DOHH2 (cell line): ENCODE measurements around the gene TBX4.

ENCODE experiments used
- H3F3A ChIP-seq: fragments of 200-600 bp; sonication (generic), shearing (Covaris generic); 2 replicates; pipeline ENCODE4 v1.6.0; 2016; ENCODE audit warnings: antibody characterized with exemption, mild to moderate bottlenecking; ENCODE audit not compliant: control insufficient read depth, insufficient read depth
- H3K27ac ChIP-seq: fragments of 200-600 bp; sonication (generic); 2 replicates; pipeline ENCODE4 v1.5.1; 2014; ENCODE audit warnings: low read depth, mild to moderate bottlenecking, low read length, moderate library complexity
- H3K27me3 ChIP-seq: fragments of 200-600 bp; sonication (generic); 2 replicates; pipeline ENCODE4 v1.6.1; 2014; ENCODE audit warnings: mild to moderate bottlenecking, low read length, mixed read lengths; ENCODE audit not compliant: control insufficient read depth
- H3K36me3 ChIP-seq: fragments of 200-600 bp; sonication (generic); 2 replicates; pipeline ENCODE4 v1.6.1; 2014; ENCODE audit warnings: mild to moderate bottlenecking, low read length, moderate library complexity, mixed read lengths; ENCODE audit not compliant: control insufficient read depth
- H3K4me1 ChIP-seq: fragments of 200-600 bp; sonication (generic); 2 replicates; pipeline ENCODE4 v1.6.1; 2014; ENCODE audit warnings: mild to moderate bottlenecking, low read length, mixed read lengths; ENCODE audit not compliant: control insufficient read depth
- H3K4me2 ChIP-seq: fragments of 200-600 bp; sonication (generic); 2 replicates; pipeline ENCODE4 v1.6.0; 2014; ENCODE audit warnings: mild to moderate bottlenecking, low read length, moderate library complexity
- H3K4me3 ChIP-seq: fragments of 200-600 bp; sonication (generic); 2 replicates; pipeline ENCODE4 v1.5.1; 2014; ENCODE audit warnings: mild to moderate bottlenecking, low read length, mixed read lengths
- H3K79me2 ChIP-seq: fragments of 200-600 bp; sonication (generic); 2 replicates; pipeline ENCODE4 v1.6.1; 2014; ENCODE audit warnings: mild to moderate bottlenecking, low read length, mixed read lengths; ENCODE audit not compliant: control insufficient read depth
- H3K9me2 ChIP-seq: fragments of 200-600 bp; sonication (generic); replicated peaks from 2 replicates; pipeline ENCODE4 v1.6.1; 2014; ENCODE audit warnings: mild to moderate bottlenecking, low read length, mixed read lengths; ENCODE audit not compliant: control insufficient read depth
- H3K9me3 ChIP-seq: fragments of 200-600 bp; sonication (generic); 2 replicates; pipeline ENCODE4 v1.6.1; 2014; ENCODE audit warnings: antibody characterized with exemption, low read length, mixed read lengths; ENCODE audit not compliant: control insufficient read depth, insufficient read depth
- H4K20me1 ChIP-seq: fragments of 200-600 bp; sonication (generic); 2 replicates; pipeline ENCODE4 v1.6.0; 2014; ENCODE audit warnings: low read depth, mild to moderate bottlenecking, antibody characterized with exemption, low read length, moderate library complexity; ENCODE audit not compliant: control insufficient read depth, insufficient read depth
- EZH2phosphoT487 ChIP-seq: fragments of 200-600 bp; sonication (generic); IDR thresholded peaks from 2 replicates; pipeline ENCODE4 v1.6.1; 2017; ENCODE audit warnings: borderline replicate concordance, mild to moderate bottlenecking, antibody characterized with exemption, low read length, moderate library complexity, mixed read lengths
- TF ChIP-seq, protein P1 (sequence below): fragments of 200-600 bp; sonication (generic); IDR thresholded peaks from one replicate; pipeline ENCODE4 v1.5.1; 2014; ENCODE audit warnings: antibody characterized with exemption, mild to moderate bottlenecking, low read depth, low read length; ENCODE audit not compliant: poor library complexity, severe bottlenecking

Gene TBX4

GRCh38 chr17:61409301-61410112 lies 42.7 kb upstream of the TBX4 start:
- Histone ChIP-seq H3K27ac (no peak overlapping the region), H3K9me2 (no peaks in the 10 kb centered on the region), H3K9me3 (no peaks in the 10 kb centered on the region), H3F3A (no peaks in the 10 kb centered on the region), H4K20me1 (no peaks in the 10 kb centered on the region), H3K79me2 (no peaks in the 10 kb centered on the region), H3K4me3 (peak overlapping the region; percentile 34; the same call in 1 of the 2 replicates), H3K27me3 (peaks cover 58% of the 10 kb centered on the region), H3K4me1 (peaks cover 15% of the 10 kb centered on the region), H3K4me2 (peak overlapping the region; percentile 43; the same call in 1 of the 2 replicates), H3K36me3 (no peaks in the 10 kb centered on the region)
- TF ChIP-seq, protein P1, sequence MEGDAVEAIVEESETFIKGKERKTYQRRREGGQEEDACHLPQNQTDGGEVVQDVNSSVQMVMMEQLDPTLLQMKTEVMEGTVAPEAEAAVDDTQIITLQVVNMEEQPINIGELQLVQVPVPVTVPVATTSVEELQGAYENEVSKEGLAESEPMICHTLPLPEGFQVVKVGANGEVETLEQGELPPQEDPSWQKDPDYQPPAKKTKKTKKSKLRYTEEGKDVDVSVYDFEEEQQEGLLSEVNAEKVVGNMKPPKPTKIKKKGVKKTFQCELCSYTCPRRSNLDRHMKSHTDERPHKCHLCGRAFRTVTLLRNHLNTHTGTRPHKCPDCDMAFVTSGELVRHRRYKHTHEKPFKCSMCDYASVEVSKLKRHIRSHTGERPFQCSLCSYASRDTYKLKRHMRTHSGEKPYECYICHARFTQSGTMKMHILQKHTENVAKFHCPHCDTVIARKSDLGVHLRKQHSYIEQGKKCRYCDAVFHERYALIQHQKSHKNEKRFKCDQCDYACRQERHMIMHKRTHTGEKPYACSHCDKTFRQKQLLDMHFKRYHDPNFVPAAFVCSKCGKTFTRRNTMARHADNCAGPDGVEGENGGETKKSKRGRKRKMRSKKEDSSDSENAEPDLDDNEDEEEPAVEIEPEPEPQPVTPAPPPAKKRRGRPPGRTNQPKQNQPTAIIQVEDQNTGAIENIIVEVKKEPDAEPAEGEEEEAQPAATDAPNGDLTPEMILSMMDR = no peak
- 0 out of 2 replicates have a peak, but pooled peaks have one; percentile 80 for TF ChIP-seq EZH2phosphoT487

GRCh38 chr17:61410141-61411010 lies 41.8 kb upstream of the TBX4 start:
- Histone ChIP-seq H3K9me3 (no peaks in the 10 kb centered on the region), H3K27me3 (peaks cover 58% of the 10 kb centered on the region), H3K9me2 (no peaks in the 10 kb centered on the region), H3K4me2 (no peak overlapping the region), H3K4me1 (peaks cover 15% of the 10 kb centered on the region), H3K79me2 (no peaks in the 10 kb centered on the region), H3F3A (no peaks in the 10 kb centered on the region), H4K20me1 (no peaks in the 10 kb centered on the region), H3K27ac (no peak overlapping the region), H3K4me3 (no peak overlapping the region), H3K36me3 (no peaks in the 10 kb centered on the region)
- TF ChIP-seq, protein P1 = peak; percentile 33
- no peak for TF ChIP-seq EZH2phosphoT487

DNA sequence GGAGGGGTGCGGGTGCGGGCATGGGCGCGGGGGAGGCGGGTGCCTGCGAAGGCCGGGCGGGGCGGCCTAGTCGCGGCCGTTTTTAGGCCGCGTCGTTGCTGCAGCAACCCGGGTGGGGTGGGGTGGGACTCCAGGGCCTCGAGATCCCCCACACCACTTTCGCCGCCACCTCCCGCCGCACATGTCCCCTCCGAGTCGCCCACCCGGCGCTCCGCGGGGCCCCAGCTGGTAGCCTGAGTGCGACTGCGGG lies 41.3 kb upstream of the TBX4 start:
- peaks cover 57% of the 10 kb centered on the region for H3K27me3 ChIP-seq
- H3K36me3 ChIP-seq = no peaks in the 10 kb centered on the region
- peaks cover 15% of the 10 kb centered on the region for H3K4me1 ChIP-seq
- H3K9me2 ChIP-seq = no peaks in the 10 kb centered on the region
- H3K9me3 ChIP-seq = no peaks in the 10 kb centered on the region
- H3K79me2 ChIP-seq = no peaks in the 10 kb centered on the region
- peak overlapping the region; percentile 69; the same call in 1 of the 2 replicates for H3K4me3 ChIP-seq
- H3K27ac ChIP-seq = no peak overlapping the region
- H4K20me1 ChIP-seq = no peaks in the 10 kb centered on the region
- H3F3A ChIP-seq = no peaks in the 10 kb centered on the region
- TF ChIP-seq, protein P1 = no peak
- TF ChIP-seq EZH2phosphoT487 = no peak
- no peak overlapping the region for H3K4me2 ChIP-seq
